HEK293 (cell line): Measurements from ENCODE around the gene GATA3.

Source experiments
- CTCF ChIA-PET: fragments of 350-600 bp; formaldehyde crosslinking; extraction: SDS; loops from one replicate; lab custom pipeline; 2021; ENCODE audit warnings: antibody characterized with exemption; lab: Yijun Ruan, JAX
- POLR2A ChIA-PET: fragments of 300-600 bp; formaldehyde crosslinking; extraction: SDS; loops from one replicate; lab custom pipeline; 2020; ENCODE audit warnings: antibody characterized with exemption, inconsistent platforms; lab: Yijun Ruan, JAX
- H3K27ac ChIP-seq: fragments of 200-500 bp; sonication (Bioruptor generic); 2 replicates; pipeline ENCODE4 v1.5.1; 2014; ENCODE audit warnings: low read depth, low read length, control low read depth, inconsistent platforms; ENCODE audit errors: extremely low read depth
- H3K36me3 ChIP-seq, 2 experiments: fragments of 200-500 bp in 1 of 2; sonication (Bioruptor generic) in 1 of 2; 1 replicate in 1 of 2; 2 replicates in 1 of 2; pipeline ENCODE4 v1.5.1; 2014 to 2017; ENCODE audit warnings: inconsistent platforms in 2 of 2, low read length in 2 of 2; ENCODE audit not compliant: control insufficient read depth in 2 of 2, insufficient read depth in 1 of 2
- H3K4me1 ChIP-seq: fragments of 200-500 bp; sonication (Bioruptor generic); 2 replicates; pipeline ENCODE4 v1.5.1; 2014; ENCODE audit warnings: mild to moderate bottlenecking, low read length, inconsistent platforms; ENCODE audit not compliant: control insufficient read depth, insufficient read depth
- H3K4me3 ChIP-seq: 2 replicates; pipeline ENCODE4 v1.5.1; 2011; ENCODE audit warnings: low read depth, mild to moderate bottlenecking, control low read depth, low read length, moderate library complexity
- H3K9me3 ChIP-seq: fragments of 200-500 bp; sonication (Bioruptor generic); 2 replicates; pipeline ENCODE4 v1.5.1; 2014; ENCODE audit warnings: low read depth, low read length, inconsistent platforms; ENCODE audit not compliant: control insufficient read depth, insufficient read depth
- ATF2 ChIP-seq: fragments of 450-650 bp; formaldehyde crosslinking; IDR thresholded peaks from 2 replicates; pipeline ENCODE4 v1.5.1; 2016; ENCODE audit warnings: missing biosample characterization, missing genetic modification characterization, low read depth
- FEZF1 ChIP-seq: fragments of 450-650 bp; formaldehyde crosslinking; IDR thresholded peaks from 2 replicates; pipeline ENCODE4 v1.5.1; 2016; ENCODE audit warnings: missing biosample characterization, missing genetic modification characterization
- SETDB1 ChIP-seq: IDR thresholded peaks from one replicate; pipeline ENCODE4 v1.6.1; 2017; ENCODE audit warnings: mild to moderate bottlenecking, low read length, moderate library complexity, mixed read lengths; ENCODE audit not compliant: insufficient read length
- SP2 ChIP-seq: fragments of 450-650 bp; formaldehyde crosslinking; IDR thresholded peaks from 2 replicates; pipeline ENCODE4 v1.5.1; 2016; ENCODE audit warnings: missing biosample characterization, missing genetic modification characterization
- ZBTB1 ChIP-seq: fragments of 450-650 bp; formaldehyde crosslinking; IDR thresholded peaks from 2 replicates; pipeline ENCODE4 v1.5.1; 2016; ENCODE audit warnings: missing biosample characterization, missing genetic modification characterization
- ZFHX2 ChIP-seq: fragments of 450-650 bp; formaldehyde crosslinking; conservative IDR thresholded peaks from 2 replicates; pipeline ENCODE4 v1.5.1; 2016; ENCODE audit warnings: missing biosample characterization, missing genetic modification characterization
- ZNF140 ChIP-seq: fragments of 450-650 bp; formaldehyde crosslinking; IDR thresholded peaks from 2 replicates; pipeline ENCODE4 v1.5.1; 2016; ENCODE audit warnings: missing biosample characterization, missing genetic modification characterization
- ZNF174 ChIP-seq: fragments of 450-650 bp; formaldehyde crosslinking; IDR thresholded peaks from 2 replicates; pipeline ENCODE4 v1.5.0; 2017; ENCODE audit warnings: missing biosample characterization, mild to moderate bottlenecking, missing genetic modification characterization
- ZNF266 ChIP-seq: fragments of 450-650 bp; formaldehyde crosslinking; IDR thresholded peaks from 2 replicates; pipeline ENCODE4 v1.5.1; 2016; ENCODE audit warnings: missing biosample characterization, missing genetic modification characterization, low read depth
- ZNF311 ChIP-seq: fragments of 450-650 bp; formaldehyde crosslinking; IDR thresholded peaks from 2 replicates; pipeline ENCODE4 v1.5.1; 2017; ENCODE audit warnings: missing biosample characterization, missing genetic modification characterization, borderline replicate concordance
- ZNF362 ChIP-seq: fragments of 450-650 bp; formaldehyde crosslinking; IDR thresholded peaks from 2 replicates; pipeline ENCODE4 v1.5.1; 2016; ENCODE audit warnings: missing biosample characterization, missing genetic modification characterization
- ZNF416 ChIP-seq: fragments of 450-650 bp; formaldehyde crosslinking; IDR thresholded peaks from 2 replicates; pipeline ENCODE4 v1.5.1; 2016; ENCODE audit warnings: missing biosample characterization, missing genetic modification characterization
- ZNF518A ChIP-seq: fragments of 450-650 bp; formaldehyde crosslinking; conservative IDR thresholded peaks from 2 replicates; pipeline ENCODE4 v1.5.1; 2016; ENCODE audit warnings: low read depth, missing biosample characterization, missing genetic modification characterization
- ZNF596 ChIP-seq: fragments of 450-650 bp; IDR thresholded peaks from 2 replicates; pipeline ENCODE4 v1.5.0; 2018; ENCODE audit warnings: missing biosample characterization, mild to moderate bottlenecking, missing genetic modification characterization, moderate library complexity
- ZNF645 ChIP-seq: fragments of 450-650 bp; formaldehyde crosslinking; IDR thresholded peaks from 2 replicates; pipeline ENCODE4; 2016; ENCODE audit warnings: missing biosample characterization, missing genetic modification characterization
- ZNF692 ChIP-seq: fragments of 450-650 bp; formaldehyde crosslinking; IDR thresholded peaks from 2 replicates; pipeline ENCODE4 v1.5.1; 2016; ENCODE audit warnings: missing biosample characterization, missing genetic modification characterization
- ZNF777 ChIP-seq: fragments of 450-650 bp; formaldehyde crosslinking; IDR thresholded peaks from 2 replicates; pipeline ENCODE4 v1.5.1; 2017; ENCODE audit warnings: missing biosample characterization, missing genetic modification characterization, borderline replicate concordance
- ZSCAN4 ChIP-seq: fragments of 450-650 bp; formaldehyde crosslinking; IDR thresholded peaks from 2 replicates; pipeline ENCODE4 v1.5.1; 2017; ENCODE audit warnings: missing biosample characterization, missing genetic modification characterization
- TF ChIP-seq, protein P1 (sequence below): fragments of 450-650 bp; formaldehyde crosslinking; IDR thresholded peaks from 2 replicates; pipeline ENCODE4 v1.5.1; 2016; ENCODE audit warnings: missing biosample characterization, missing genetic modification characterization, borderline replicate concordance

Gene GATA3

DNA sequence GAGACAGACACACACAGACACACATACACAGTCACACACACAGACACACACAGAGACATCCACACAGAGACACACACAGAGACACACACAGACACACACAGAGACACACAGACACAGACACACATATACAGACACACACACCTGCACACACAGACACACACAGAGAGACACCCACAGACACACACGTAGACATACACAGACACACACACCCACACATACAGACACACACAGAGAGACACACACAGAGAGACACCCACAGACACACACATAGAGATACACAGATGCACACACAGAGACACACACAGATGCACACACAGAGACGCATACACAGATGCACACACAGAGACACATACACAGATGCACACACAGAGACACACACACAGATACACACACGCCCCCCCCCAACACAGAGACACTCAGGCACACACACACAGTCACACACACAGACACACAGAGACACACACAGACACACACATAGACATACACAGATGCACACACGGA, 58.5 kb downstream of the GATA3 start:
- no peaks in the 10 kb centered on the region for H3K36me3 ChIP-seq
- no peak overlapping the region for H3K4me3 ChIP-seq
- TF ChIP-seq ZNF140: 0 out of 2 replicates have a peak, but pooled peaks have one; percentile 2
- 0 out of 2 replicates have a peak, but pooled peaks have one; percentile 74 for TF ChIP-seq ZNF311 (tag by site-specific recombination)
- no peak for TF ChIP-seq ZNF645
- no peak for TF ChIP-seq ATF2 (tag by site-specific recombination)
- 0 out of 2 replicates have a peak, but pooled peaks have one; percentile 29 for TF ChIP-seq ZNF266 (tag by site-specific recombination)
- peak; percentile 59 for TF ChIP-seq ZFHX2 (tag by site-specific recombination)
- TF ChIP-seq ZSCAN4: peak; percentile 91
- no peaks in the 10 kb centered on the region for H3K4me1 ChIP-seq
- POLR2A ChIA-PET: no interaction called here
- CTCF ChIA-PET: no interaction called here
- H3K9me3 ChIP-seq: no peaks in the 10 kb centered on the region
- H3K27ac ChIP-seq: no peak overlapping the region

GRCh38 chr10:8113616-8114015, 59.1 kb downstream of the GATA3 start:
- ChIA-PET CTCF (no interaction called here), POLR2A (no interaction called here)
- no peak overlapping the region for H3K4me3 ChIP-seq
- H3K36me3 ChIP-seq: no peaks in the 10 kb centered on the region
- H3K27ac ChIP-seq: no peak overlapping the region
- H3K4me1 ChIP-seq: no peaks in the 10 kb centered on the region
- H3K9me3 ChIP-seq: no peaks in the 10 kb centered on the region
- TF ChIP-seq ZNF518A (tag by site-specific recombination): no peak
- TF ChIP-seq ZNF362 (tag by site-specific recombination): no peak
- no peak for TF ChIP-seq FEZF1 (tag by site-specific recombination)
- TF ChIP-seq, protein P1, sequence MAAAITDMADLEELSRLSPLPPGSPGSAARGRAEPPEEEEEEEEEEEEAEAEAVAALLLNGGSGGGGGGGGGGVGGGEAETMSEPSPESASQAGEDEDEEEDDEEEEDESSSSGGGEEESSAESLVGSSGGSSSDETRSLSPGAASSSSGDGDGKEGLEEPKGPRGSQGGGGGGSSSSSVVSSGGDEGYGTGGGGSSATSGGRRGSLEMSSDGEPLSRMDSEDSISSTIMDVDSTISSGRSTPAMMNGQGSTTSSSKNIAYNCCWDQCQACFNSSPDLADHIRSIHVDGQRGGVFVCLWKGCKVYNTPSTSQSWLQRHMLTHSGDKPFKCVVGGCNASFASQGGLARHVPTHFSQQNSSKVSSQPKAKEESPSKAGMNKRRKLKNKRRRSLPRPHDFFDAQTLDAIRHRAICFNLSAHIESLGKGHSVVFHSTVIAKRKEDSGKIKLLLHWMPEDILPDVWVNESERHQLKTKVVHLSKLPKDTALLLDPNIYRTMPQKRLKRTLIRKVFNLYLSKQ (tag by site-specific recombination): no peak
- no peak for TF ChIP-seq ZNF777 (tag by site-specific recombination)
- no peak for TF ChIP-seq ZNF596 (tag by site-specific recombination)
- no peak for TF ChIP-seq ZBTB1
- TF ChIP-seq SP2 (tag by site-specific recombination): no peak
- no peak for TF ChIP-seq ZNF692 (tag by site-specific recombination)
- TF ChIP-seq ZNF416: no peak
- no peak for TF ChIP-seq ZNF174 (tag by site-specific recombination)
- TF ChIP-seq SETDB1: no peak
